Mucosa of descending colon (tissue), 3 donors: ENCODE results near the gene ABCA4. TPM values are rescaled to one million over a fixed set of nuclear protein-coding genes. Genes with fewer than 3 reads are reported as not detected.

Experiments used
- total RNA-seq, 3 donors: library from RNA; stranded (reverse); fragmentation: NEBNext Ultra II Directional in 2 of 3; extraction: Animal tissue kit (Norgen Biotek cat#: 25700) in 2 of 3; gene quantifications; one replicate each; pipeline versions ENCODE4 v1.2.1 to v1.2.4, GENCODE V29; 2021 to 2023
- donor health status: DM: no; HTN: no; CAD: no; lungs with moderate emphysema.
- donor health status: DM: no; HTN: no; CAD: no.
- donor health status: DM: no; HTN: yes; CAD: no.

Gene ABCA4
- total RNA-seq, 3 donors from 2014 or later: 0.34 to 1.0 TPM; not detected in 1

Other genes with a start within 250 kb of the ABCA4 start
- 10 to 100 TPM; 29.0 to 52.7 (median 29.5) TPM for gene DNTTIP2, start 241.9 kb downstream of the ABCA4 start, total RNA-seq
- gene GCLM, start 211.7 kb downstream of the ABCA4 start, total RNA-seq: 10 to 100 TPM; 10.2 to 15.3 (median 15.0) TPM
- gene ARHGAP29, start 116.4 kb upstream of the ABCA4 start, total RNA-seq: 10 to 100 TPM in 1 of 3 donors, 1 to 10 TPM in 2; 2.6 to 11.9 (median 6.7) TPM